Dedifferentiated amniotic fluid mesenchymal stem cell (primary cell): Measurements from ENCODE around the gene CDH5.

Experiments used
- DNase-seq: peaks from one replicate; pipeline ENCODE4 v3.0.0-alpha.2; 2016; ENCODE audit errors: extremely low spot score

The CDH5 gene

DNA sequence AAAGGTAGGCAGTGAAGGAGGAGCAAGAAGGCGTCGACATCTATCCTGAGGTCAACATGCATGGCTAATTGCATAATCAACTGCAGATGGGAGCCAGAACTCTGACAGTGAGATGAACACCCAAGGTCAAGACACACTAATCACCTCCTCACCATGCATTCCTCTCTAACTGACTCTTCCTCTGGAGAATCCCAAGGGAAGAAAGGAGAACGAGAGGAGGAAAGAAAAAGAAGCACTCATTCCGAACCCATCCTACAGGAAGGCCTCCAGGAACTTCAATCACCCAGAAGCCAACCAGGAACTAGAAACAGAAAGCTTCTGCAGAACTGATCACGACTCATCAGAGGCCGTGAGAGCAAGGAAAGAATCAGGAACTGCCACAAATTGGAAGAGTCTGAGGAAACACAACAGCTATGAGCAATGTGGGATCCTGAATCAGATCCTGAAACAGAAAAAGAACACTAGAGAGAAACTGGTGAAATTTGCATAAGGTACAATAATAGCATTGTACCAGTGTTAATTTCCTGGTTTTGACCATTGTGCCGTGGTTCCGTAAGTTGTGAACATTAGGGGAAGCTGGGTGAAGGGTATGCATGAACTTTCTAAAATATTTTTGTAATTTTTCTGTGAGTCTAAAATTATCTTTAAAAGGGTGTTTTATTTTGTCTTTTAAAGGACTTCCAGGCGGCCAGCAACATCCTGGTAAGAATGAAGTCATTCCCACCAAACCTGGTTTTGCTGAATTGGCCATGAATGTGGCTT is 50.6 kb downstream of the CDH5 start:
- no peak for DNase-seq

DNA sequence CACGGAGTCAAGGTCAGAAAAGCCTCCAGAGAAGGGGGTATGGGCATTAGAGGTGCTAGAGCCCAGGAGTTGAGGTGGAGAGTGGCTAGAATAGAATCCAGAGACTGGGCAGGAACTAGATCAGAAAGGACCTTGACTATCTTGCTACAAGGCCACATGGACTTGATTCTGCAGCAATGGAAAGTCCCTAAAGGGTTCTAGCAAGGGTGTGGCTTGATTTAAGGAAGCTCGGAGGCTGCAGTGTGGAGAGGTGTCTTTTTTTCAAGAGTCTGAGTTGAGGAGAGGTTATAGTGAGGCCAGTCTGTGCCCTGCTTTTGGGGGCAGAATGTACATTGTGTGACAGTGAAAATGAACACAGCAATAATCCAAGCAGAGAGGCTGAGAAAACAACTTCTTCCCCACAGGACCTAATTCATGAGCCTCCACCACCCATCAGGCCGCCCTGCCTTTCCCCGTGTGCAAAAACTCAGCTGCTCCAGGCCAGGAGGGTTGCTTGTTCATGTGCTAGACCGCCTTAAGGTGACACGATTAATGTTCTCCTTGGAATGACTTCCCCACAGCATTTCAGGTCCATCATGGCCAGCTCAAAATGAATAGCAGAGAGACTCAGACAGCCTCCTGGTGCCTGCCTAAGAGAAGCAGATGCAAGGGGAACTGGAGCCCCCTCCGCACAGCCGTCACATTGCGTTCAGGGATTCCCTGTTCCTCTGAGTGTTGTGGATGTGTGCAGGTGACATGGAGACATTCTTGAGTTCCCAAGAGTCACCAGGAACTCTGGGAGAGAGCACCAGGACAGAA is 51.9 kb downstream of the CDH5 start:
- no peak for DNase-seq

DNA sequence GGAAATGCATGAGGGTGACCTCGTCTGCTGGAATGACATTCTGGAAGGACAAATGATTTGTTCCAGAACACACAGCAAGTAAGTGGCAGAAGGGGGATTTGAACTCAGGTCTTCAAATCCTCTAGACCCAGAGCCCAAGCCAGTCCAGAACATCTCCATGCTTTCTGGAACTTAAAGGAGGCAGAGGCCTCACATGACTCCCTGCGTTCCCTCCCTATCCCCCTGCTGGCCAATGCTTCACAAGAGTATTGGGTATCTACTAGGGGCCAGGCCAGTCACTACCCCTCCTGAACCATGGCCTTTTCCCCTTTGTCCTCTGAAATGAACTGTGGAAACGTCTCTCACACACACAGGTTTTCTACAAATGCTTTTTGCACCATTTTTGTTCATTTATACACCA is 53.0 kb downstream of the CDH5 start:
- no peak for DNase-seq

DNA sequence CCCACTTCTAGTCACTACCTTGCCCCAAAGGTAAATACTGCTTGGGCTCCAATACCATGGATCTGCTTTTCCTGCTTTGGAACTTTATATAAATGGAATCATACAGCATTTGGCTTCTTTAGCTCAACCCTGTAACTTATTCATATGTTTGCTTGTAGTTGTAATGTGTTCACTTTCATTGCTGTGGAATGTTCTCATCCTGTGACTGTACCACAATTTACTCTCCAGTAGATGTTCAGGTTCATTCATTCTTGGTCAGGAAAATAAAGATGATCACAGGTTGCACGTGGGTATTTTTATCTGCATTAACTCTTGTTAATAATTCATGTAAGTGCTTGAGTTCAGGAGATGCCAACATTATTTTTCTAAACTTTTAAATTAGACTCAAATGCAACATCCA is 53.9 kb downstream of the CDH5 start:
- no peak for DNase-seq

- no peak for DNase-seq
Measured at GRCh38 chr16:66421891-66422290, 55.4 kb downstream of the CDH5 start.

GRCh38 chr16:66422366-66422765 is 55.9 kb downstream of the CDH5 start:
- no peak for DNase-seq

DNA sequence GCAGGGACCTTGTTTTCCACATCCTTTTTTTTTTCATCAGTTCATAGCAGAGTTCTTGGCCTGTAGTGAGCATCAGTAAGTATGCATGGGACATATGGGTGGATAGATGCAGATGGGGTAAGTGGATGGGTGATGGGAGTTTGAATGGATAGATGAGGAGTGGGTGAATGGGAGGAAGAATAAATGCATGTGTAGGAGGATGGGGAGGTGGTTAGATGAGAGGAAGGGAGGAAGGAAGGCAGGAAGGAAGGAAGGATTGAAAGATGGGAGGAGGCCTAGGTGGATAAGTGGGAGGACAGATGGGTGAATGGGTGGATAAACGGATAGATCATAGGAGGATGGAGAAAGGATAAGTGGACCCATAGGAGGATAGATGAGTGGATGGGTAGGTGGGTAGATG is 56.7 kb downstream of the CDH5 start:
- no peak for DNase-seq

DNA sequence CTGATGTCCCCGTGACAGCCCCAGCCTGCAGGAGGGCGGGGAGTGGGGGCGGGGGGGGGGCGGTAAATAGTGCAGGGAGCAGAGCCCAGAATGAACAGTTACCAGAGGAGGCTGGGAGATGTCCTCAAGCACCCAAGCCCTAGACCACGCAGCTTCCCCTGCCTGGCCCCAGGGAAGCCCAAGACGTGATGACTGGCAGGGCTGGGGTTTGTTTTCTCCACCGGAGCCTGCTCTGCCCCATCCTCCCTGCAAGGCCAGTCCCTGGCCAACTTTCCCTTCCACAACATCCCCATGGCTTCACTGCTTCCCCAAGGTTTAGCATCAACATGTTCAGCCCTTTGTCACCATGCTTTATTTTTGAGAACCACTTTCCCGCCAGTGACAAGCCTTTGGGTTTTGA is 59.2 kb downstream of the CDH5 start:
- DNase-seq: no peak

DNA sequence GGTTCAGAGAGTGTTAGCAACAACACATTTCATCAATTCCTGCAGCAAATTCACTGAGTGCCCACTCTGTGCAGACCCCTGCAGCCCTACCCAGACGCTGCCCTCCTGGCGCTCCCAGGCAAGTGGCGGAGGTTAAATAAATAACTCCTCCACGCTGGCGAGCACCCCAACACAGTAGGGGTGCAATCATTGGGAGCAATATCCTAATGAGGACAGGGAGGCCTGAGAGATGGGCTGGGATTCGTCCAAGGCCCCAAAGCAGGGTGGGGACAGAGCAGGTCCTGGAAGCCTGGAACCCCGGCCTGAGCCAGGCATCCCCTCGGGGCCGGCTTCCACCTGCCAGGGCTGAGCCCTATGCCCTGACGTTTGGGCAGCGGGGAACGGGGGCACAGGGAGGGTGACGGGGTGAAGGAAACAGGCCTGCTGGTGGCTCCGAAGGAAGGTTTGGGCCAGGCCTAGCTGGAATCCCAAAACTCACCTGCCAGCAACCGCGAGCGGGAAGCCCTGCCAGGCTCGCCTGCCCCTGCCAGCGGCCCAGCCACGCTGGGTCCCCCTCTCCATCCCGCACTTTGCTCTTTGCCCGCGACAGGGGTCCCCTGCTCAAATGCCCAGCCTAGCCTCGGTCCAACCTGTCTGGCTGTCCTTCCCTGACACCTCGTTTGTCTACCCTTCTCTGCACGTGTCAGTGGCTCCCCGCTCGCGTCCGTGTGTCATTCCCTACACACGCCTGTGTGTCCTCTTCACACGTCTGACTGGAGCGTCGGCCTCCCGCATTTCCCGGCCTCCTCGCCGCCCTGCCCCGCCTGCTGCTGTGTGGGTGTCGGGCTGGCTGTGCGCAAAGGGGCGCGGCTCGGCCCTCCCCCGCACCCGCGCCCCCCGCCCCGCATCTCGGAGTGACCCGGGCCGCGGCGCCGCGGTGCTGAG is 59.9 kb downstream of the CDH5 start:
- DNase-seq: no peak

DNA sequence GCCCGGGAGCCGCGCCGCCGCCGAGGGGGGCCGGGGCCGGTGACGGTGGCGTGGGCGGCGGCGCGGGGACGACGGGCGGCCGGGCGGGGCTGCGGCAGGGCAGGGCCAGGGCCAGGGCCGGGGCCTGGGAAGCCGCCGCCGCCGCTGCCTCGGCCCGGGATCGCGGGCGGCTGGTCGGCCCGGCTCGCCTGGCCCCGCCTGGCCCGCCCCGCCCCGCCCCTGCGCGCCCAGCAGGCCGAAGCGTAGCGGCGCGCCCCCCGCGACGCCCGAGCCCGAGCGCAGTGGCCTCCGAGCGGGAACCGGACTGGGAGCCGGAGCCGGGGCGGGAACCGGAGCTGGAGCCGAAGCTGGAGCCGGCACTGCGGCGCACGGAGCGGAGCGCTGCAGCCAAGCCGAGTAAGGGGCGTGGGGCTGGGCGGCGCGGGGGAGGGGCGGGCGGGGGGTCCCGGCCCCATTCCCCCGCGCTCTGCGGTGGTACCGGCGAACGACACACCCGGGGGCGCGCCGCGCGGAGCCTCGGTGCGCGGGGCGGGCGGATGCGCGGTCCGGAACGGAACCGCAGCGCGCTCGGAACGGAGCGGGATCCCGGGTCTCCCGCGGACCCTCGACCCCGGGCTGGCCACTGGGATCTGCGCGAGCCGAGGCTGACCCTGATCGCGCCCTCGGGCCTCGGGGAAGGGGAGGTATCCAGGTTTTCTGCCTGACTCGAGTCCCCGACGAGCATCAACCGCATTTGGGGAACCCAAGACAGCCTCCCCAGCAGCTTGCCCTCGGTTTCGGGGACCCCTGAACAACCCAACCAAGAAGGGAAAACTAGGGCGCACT is 60.8 kb downstream of the CDH5 start, which contains the start of gene BEAN1:
BEAN1 (plus strand) TSS at position 260 of the 825 bp plus-strand sequence. CDS start 10,382 bp downstream, outside the sequence.
- DNase-seq: no peak

- no peak for DNase-seq
Measured at GRCh38 chr16:66427871-66428681, 61.6 kb downstream of the CDH5 start.

DNA sequence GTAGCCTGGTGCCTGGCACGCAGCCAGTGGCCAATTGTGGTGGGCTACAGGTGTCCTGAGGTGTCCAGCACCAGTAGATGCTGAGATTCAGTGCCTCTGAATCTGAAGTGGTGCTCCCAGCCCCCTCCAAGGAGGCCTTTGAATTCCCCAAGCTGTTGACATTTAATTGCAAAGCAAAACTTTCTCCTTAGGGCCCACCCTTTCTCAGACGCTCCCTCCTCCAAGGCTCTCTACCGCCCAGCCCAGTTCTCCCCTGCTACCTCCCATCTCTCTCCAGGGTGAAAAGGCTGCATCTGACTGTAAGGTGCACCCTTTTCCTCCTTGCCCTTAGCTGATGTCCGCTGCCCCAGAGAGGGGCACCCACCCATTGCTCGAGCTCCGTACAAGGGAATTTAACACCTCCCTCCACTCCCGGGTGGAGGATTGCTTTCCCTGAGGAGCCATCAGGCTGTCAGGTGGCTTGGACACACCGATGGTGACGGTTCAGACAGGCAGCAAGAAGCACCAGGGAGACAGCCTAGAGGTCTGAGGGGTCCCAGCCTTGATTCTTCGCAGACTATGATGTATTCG is 62.3 kb downstream of the CDH5 start:
- DNase-seq: no peak

DNA sequence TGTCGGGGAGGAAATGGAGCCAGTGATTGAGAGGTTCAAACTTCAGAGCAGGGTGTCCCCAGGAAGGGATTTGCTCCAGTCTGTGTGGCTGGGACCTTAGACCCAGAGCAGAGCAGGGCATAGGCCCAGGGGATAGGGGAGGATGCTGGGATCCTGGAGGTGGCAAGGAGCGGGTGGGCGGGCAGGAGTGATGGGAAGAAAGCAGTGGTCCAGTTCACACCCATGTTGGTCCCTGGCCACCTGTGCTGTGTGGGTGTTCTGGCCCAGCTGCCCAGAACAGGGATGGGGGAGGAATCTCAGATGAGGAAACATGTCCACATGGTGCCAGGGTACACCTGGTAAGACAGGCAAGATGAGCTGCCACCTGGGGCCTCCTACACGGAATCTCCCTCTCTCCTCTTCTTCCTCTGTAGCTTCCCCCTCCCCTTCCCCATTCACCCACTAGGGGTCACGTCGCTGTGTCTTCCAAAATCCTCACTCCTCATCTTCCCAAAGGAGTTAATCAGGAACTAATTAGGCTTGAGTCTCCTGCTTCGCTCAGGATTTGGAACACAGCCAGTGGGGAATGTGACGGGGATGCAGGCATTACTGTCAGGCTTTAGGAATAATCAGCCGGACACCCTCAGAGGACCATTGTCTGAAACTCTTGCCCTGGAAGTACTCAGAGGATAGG is 62.9 kb downstream of the CDH5 start:
- DNase-seq: no peak

DNA sequence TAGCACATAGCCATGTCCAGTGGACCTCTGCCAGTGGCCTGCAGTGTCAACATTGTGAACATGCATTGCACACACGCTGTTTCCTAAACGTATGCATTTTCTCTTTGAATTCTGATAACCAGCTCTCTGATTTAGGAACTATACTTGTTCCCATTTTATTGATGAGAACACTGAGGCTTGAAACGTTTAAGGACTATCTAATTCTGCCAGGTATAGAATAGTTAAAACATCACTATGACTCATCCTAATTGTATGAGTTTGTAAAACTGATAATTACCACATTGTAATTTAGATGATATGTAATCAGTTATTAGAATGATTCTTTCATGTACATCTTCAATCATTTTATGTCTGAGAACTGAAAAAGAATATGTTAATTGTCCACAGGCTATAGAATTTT is 63.7 kb downstream of the CDH5 start:
- DNase-seq: no peak

- DNase-seq: no peak
Measured at GRCh38 chr16:66431760-66432159, 65.3 kb downstream of the CDH5 start.

GRCh38 chr16:66432429-66432828 is 65.9 kb downstream of the CDH5 start:
- no peak for DNase-seq

- DNase-seq: no peak
Measured at GRCh38 chr16:66434619-66435430, 68.3 kb downstream of the CDH5 start.

DNA sequence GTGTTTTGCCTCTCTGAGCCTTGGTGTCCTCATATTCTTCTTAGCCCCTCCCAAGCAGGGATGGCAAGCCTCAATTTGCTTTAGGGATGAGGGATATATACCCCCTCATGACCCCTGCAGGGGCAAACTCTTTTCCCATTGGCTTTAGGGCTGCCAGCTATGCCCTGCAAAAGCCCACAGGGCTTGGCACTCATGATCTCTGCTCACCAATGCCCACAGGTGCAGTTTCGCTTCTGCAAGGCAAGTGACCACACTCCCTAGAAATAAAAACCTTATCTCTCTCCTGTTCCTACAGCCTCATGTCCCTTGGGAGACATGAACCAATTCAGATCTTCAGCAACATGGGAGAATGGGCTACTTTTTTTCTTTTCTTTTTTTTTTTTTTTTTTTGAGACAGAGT is 69.4 kb downstream of the CDH5 start:
- DNase-seq: no peak
